ENCODE measurements around the gene MED4. TPM values are rescaled to one million over a fixed set of nuclear protein-coding genes. Genes with fewer than 3 reads are reported as not detected.
A peak's percentile ranks its signal among the peaks of the same experiment; 100 is the strongest.

Gene MED4
- total RNA-seq, 1 donor from 2014 or later, result 61.5 TPM

- peak; percentile 93 for DNase-seq (ENCODE audit: low spot score)
These were observed 57.3 kb downstream of the MED4 start, which contains the start of gene NUDT15 for GRCh38 chr13:48037346-48038173. Gene NUDT15 (plus strand): TSS chr13:48037726. CDS start chr13:48037747, 21 bp downstream.

- DNase-seq (ENCODE audit: low spot score), result no peak
These were observed 65.0 kb downstream of the MED4 start for GRCh38 chr13:48029859-48030258.

GRCh38 chr13:48028066-48028465, 66.8 kb downstream of the MED4 start:
- DNase-seq (ENCODE audit: low spot score), result no peak

Other genes with a start within 250 kb of the MED4 start
- gene SUCLA2, start 93.8 kb downstream of the MED4 start, total RNA-seq, result 37.0 TPM
- gene NUDT15, start 57.4 kb downstream of the MED4 start, total RNA-seq, result 13.2 TPM
- gene ITM2B, start 138.1 kb upstream of the MED4 start, total RNA-seq, result 682 TPM
- 34.8 TPM for gene RB1, start 208.6 kb upstream of the MED4 start, total RNA-seq

Data from ureter (tissue), 1 donor.